Neural crest cell (in vitro differentiated cells): ENCODE measurements around the gene PI16. TPM values are rescaled to one million over a fixed set of nuclear protein-coding genes. Genes with fewer than 3 reads are reported as not detected.
"Not testable (repeated sequence)": the region's sequence is repeated elsewhere in the genome, so short reads cannot be mapped to it uniquely, and the experiment has no call there.

Source experiments
- DNase-seq: peaks from one replicate; pipeline ENCODE4 v3.0.0; 2021; ENCODE audit warnings: low read depth, mixed read lengths, low spot score
- H3K27ac Mint-ChIP-seq: one replicate; pipeline ENCODE4 v1.8.0; 2021; ENCODE audit warnings: mild to moderate bottlenecking, mixed read lengths; ENCODE audit not compliant: unreplicated experiment
- H3K27me3 Mint-ChIP-seq: 2 replicates; pipeline ENCODE4 v1.8.0; 2021; ENCODE audit warnings: low read depth, mild to moderate bottlenecking, mixed read lengths
- H3K36me3 Mint-ChIP-seq: 2 replicates; pipeline ENCODE4 v1.8.0; 2021; ENCODE audit warnings: low read depth, mild to moderate bottlenecking, mixed read lengths
- H3K4me1 Mint-ChIP-seq: 2 replicates; pipeline ENCODE4 v1.8.0; 2021; ENCODE audit warnings: mixed read lengths
- H3K4me3 Mint-ChIP-seq: one replicate; pipeline ENCODE4 v1.8.0; 2021; ENCODE audit warnings: mild to moderate bottlenecking, mixed read lengths
- H3K9me3 Mint-ChIP-seq: 2 replicates; pipeline ENCODE4 v1.8.0; 2021; ENCODE audit warnings: mixed read lengths
- total RNA-seq: library from RNA; stranded (reverse); gene quantifications from 2 replicates; pipeline ENCODE4 v1.2.1, GENCODE V29; 2021
- TF ChIP-seq, protein P1 (sequence below): fragments of 200-600 bp; sonication (generic); conservative IDR thresholded peaks from 2 replicates; pipeline ENCODE4 v1.5.0; 2021; ENCODE audit warnings: antibody characterized with exemption, mild to moderate bottlenecking

Gene PI16
- total RNA-seq, 1 donor from 2014 or later = not detected

DNA sequence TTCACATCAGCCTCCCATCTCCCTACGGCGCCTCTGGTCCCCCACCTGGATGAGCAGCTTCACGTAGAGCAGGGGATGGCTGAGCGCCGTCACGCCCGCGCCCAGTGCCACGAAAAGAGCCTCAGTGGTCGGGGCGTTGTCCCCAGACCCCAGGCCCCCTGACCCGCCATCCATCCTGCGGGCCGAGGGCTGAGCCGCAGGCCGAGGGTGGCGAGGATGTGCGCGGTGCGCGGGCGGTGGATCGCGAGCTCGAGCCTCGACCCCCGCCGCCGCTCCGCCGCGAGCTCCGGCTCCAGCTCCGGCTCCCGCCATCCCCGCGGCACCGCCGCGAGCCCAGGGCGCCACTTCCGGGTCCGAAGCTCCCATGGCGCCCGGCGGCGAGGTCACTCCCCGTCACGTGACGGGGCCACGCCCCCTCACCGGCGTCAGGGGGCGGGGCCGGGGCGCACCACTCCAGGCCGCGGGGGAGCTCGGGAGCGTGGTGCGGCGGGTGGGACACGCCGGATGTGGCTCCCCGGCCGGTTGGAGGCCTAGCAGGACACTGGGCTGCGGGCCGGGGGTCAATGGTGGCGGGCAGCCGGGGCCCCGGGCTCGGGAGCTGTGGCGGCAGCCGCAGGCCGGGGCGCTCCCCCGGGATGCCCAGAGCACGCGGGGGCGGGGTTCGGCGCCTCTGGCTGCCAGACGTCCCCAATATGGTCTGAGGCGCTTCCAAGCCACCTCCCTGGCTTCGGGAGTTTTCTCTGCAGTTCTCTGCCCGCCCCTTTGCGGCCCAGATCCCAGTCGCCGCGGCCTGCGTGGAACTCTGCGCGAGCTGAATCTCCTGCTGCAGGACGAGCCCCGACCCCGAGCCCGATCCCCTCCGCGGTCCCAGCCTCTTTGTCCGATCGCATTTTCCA is 31.5 kb downstream of the PI16 start, which contains the start of gene MTCH1:
TSS of gene MTCH1 (minus strand) at position 389 of the 896 bp plus-strand sequence. CDS start at position 366, 23 bp downstream.
- H3K4me1 Mint-ChIP-seq = peaks cover 21% of the 10 kb centered on the region
- H3K36me3 Mint-ChIP-seq = no peaks in the 10 kb centered on the region
- peak within 1 kb of the TSS; percentile 98 for H3K27ac Mint-ChIP-seq
- TF ChIP-seq, protein P1, sequence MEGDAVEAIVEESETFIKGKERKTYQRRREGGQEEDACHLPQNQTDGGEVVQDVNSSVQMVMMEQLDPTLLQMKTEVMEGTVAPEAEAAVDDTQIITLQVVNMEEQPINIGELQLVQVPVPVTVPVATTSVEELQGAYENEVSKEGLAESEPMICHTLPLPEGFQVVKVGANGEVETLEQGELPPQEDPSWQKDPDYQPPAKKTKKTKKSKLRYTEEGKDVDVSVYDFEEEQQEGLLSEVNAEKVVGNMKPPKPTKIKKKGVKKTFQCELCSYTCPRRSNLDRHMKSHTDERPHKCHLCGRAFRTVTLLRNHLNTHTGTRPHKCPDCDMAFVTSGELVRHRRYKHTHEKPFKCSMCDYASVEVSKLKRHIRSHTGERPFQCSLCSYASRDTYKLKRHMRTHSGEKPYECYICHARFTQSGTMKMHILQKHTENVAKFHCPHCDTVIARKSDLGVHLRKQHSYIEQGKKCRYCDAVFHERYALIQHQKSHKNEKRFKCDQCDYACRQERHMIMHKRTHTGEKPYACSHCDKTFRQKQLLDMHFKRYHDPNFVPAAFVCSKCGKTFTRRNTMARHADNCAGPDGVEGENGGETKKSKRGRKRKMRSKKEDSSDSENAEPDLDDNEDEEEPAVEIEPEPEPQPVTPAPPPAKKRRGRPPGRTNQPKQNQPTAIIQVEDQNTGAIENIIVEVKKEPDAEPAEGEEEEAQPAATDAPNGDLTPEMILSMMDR = no peak
- no peaks in the 10 kb centered on the region for H3K9me3 Mint-ChIP-seq
- DNase-seq = peak; percentile 83
- H3K4me3 Mint-ChIP-seq = peak within 1 kb of the TSS; percentile 98
- no peaks in the 10 kb centered on the region for H3K27me3 Mint-ChIP-seq

DNA sequence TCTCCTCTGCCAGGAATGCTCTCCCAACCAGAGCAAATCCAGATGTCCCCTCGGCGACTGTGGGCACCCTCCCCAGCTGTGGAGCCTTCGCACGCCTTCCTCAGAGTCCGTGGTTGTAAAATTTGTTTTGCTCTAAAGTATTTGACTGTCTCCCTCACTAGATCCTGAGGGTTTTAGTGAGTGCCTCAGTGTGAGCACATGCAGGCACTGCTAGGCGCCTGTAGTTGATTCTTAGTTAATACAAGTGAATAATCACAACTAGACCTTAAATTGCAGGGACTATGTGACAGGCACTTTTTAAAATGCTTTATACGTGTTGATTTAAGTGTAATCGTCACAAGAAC is 32.1 kb downstream of the PI16 start:
- H3K27me3 Mint-ChIP-seq = no peaks in the 10 kb centered on the region
- peak overlapping the region; percentile 98 for H3K4me3 Mint-ChIP-seq
- peaks cover 18% of the 10 kb centered on the region for H3K4me1 Mint-ChIP-seq
- H3K27ac Mint-ChIP-seq = peak overlapping the region; percentile 98
- no peaks in the 10 kb centered on the region for H3K36me3 Mint-ChIP-seq
- TF ChIP-seq, protein P1 = no peak
- no peaks in the 10 kb centered on the region for H3K9me3 Mint-ChIP-seq
- DNase-seq = no peak

DNA sequence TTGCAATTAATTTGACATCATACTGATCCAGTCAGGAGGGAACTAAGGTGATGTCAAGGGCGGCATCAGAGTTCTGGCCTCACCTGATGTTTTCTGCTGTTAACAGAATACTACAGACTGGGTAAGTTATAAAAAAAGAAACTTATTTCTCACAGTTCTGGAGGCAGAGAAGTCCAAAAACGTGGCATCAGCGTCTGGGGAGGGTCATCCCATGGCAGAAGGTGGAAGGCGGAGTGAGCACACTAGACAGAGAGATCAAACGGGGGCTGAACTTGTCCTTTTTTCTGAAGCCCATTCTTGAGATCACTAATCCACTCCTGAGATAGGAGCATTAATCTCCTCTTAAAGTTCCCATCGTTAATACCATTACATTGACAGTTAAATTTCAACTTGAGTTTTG is 34.7 kb downstream of the PI16 start:
- Mint-ChIP-seq H3K4me3 (no peak overlapping the region), H3K27me3 (peaks cover 7% of the 10 kb centered on the region), H3K4me1 (peaks cover 14% of the 10 kb centered on the region)

DNA sequence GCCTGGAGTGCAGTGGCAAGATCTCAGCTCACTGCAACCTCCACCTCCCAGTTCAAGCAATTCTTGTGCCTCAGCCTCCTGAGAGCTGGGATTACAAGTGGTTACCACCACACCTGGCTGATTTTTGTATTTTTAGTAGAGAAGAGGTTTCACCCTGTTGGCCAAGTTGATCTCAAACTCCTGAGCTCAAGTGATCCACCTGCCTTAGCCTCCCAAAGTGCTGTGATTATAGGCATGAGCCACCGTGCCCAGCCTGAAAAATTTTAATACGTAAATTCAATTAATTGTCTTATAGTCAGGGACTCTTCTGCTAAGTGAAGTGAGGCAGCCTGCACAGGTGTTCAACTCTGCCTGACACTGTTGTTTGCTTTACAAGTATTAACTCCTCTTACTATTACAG is 35.9 kb downstream of the PI16 start:
- H3K27me3 Mint-ChIP-seq, DNase-seq, H3K9me3 Mint-ChIP-seq, H3K27ac Mint-ChIP-seq, H3K36me3 Mint-ChIP-seq: not testable (repeated sequence)
- Mint-ChIP-seq H3K4me1 (peaks cover 14% of the 10 kb centered on the region), H3K4me3 (peak overlapping the region; percentile 27)

More for the DNA sequence above, 34.7 kb downstream of the PI16 start:
- TF ChIP-seq, protein P1 = no peak
- DNase-seq = no peak
- H3K27ac Mint-ChIP-seq = no peak overlapping the region
- H3K9me3 Mint-ChIP-seq = no peaks in the 10 kb centered on the region
- H3K36me3 Mint-ChIP-seq = no peaks in the 10 kb centered on the region

DNA sequence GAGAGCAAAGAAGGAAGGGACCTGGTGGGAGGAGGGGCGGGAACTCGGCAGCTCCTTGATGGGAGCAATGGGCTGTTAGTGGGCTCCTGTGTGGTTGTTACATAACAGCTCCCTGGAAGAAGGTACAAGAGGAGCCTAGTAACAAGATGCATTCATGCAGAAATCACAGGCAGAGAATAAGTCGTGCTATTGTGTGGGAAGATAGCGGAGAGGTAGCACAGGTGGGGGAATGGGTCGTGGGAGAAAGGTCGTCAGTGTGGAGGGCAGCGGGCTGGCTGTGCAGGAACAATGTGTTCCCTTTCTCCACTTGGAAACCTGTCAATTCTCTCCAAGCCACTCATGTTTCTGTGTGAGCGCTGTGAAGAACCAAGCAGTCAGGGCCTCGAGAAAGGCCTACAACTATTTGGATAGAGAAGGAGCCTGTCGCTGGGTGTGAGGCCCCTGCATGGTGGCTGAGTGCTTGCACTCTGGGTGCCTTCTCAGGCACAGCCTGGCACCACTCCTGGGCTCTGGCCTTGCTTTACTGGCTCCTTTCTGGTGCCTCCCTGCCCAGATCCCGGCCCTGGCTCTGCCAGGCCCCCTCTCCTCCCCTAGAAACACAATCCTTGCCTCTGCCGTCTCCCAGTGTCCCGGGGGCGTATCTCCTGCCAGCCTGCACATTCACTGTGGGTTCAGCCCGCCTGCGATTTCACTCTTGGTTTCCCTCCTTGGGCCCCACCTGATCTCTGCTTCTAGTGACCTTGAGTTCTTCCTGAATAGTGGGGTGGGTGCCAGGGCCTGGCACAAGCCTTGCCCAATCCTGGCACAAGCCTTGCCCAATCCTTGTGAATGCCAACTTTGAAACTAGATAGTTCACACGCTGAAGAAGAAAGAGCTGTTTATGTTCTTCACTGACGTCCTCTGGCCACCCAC is 43.5 kb downstream of the PI16 start:
- no peak for DNase-seq
- Mint-ChIP-seq H3K27ac (peak overlapping the region; percentile 65), H3K4me1 (peaks cover 23% of the 10 kb centered on the region), H3K9me3 (no peaks in the 10 kb centered on the region), H3K27me3 (peaks cover 5% of the 10 kb centered on the region), H3K36me3 (no peaks in the 10 kb centered on the region), H3K4me3 (no peak overlapping the region)
- TF ChIP-seq, protein P1 = no peak
